GM23338 (cell line): ENCODE measurements around the gene NEK6. TPM values are rescaled to one million over a fixed set of nuclear protein-coding genes. Genes with fewer than 3 reads are reported as not detected.

ENCODE experiments used
- ATAC-seq: fragments of 200-7000 bp; cut with Tn5 transposase; 3 replicates; pipeline ENCODE4 v1.9.1; 2020
- DNase-seq: peaks from one replicate; pipeline ENCODE4 v3.0.0-alpha.2; 2015; ENCODE audit warnings: low spot score
- H2AFZ ChIP-seq: fragments of 200-600 bp; sonication (generic); 2 replicates; pipeline ENCODE4 v1.8.0; 2016; ENCODE audit warnings: antibody characterized with exemption, mild to moderate bottlenecking, moderate library complexity
- H3F3A ChIP-seq: fragments of 200-600 bp; sonication (generic); replicated peaks from 2 replicates; pipeline ENCODE4 v1.8.0; 2017; ENCODE audit warnings: antibody characterized with exemption, mixed run types, low read depth
- H3K27ac ChIP-seq: fragments of 200-600 bp; sonication (generic); 2 replicates; pipeline ENCODE4 v1.6.1; 2016; ENCODE audit warnings: low read depth
- H3K27me3 ChIP-seq: fragments of 200-600 bp; sonication (generic); 2 replicates; pipeline ENCODE4 v1.8.0; 2016; ENCODE audit warnings: mild to moderate bottlenecking, mixed run types, moderate library complexity; ENCODE audit not compliant: insufficient read depth
- H3K36me3 ChIP-seq: fragments of 200-600 bp; sonication (generic); 2 replicates; pipeline ENCODE4 v1.8.0; 2016; ENCODE audit warnings: mild to moderate bottlenecking; ENCODE audit not compliant: insufficient read depth
- H3K4me1 ChIP-seq: fragments of 200-600 bp; sonication (generic); 2 replicates; pipeline ENCODE4 v1.8.0; 2016; ENCODE audit warnings: mild to moderate bottlenecking, moderate library complexity; ENCODE audit not compliant: insufficient read depth
- H3K4me2 ChIP-seq: fragments of 200-600 bp; sonication (generic); 2 replicates; pipeline ENCODE4 v1.7.1; 2017; ENCODE audit warnings: mixed run types
- H3K4me3 ChIP-seq: fragments of 200-600 bp; sonication (generic); 2 replicates; pipeline ENCODE4 v1.6.1; 2016; ENCODE audit warnings: mixed run types
- H3K79me2 ChIP-seq: fragments of 200-600 bp; sonication (generic); replicated peaks from 2 replicates; pipeline ENCODE4 v1.8.0; 2017; ENCODE audit warnings: mild to moderate bottlenecking; ENCODE audit not compliant: insufficient read depth
- H3K9me2 ChIP-seq: fragments of 200-600 bp; sonication (generic); 2 replicates; pipeline ENCODE4 v1.8.0; 2017; ENCODE audit not compliant: insufficient read depth
- H4K20me1 ChIP-seq: fragments of 200-600 bp; sonication (generic); replicated peaks from 2 replicates; pipeline ENCODE4 v1.8.0; 2017; ENCODE audit warnings: mild to moderate bottlenecking; ENCODE audit not compliant: insufficient read depth
- H3K27ac Mint-ChIP-seq: 2 replicates; pipeline ENCODE4 v1.8.0; 2020; ENCODE audit warnings: inconsistent platforms, mild to moderate bottlenecking, moderate library complexity, mixed read lengths
- H3K27me3 Mint-ChIP-seq: 3 replicates; pipeline ENCODE4 v1.8.0; 2022; ENCODE audit warnings: low read depth, mild to moderate bottlenecking, moderate library complexity, mixed read lengths, inconsistent platforms; ENCODE audit not compliant: insufficient read depth, poor library complexity
- H3K36me3 Mint-ChIP-seq: 3 replicates; pipeline ENCODE4 v1.8.0; 2021; ENCODE audit warnings: low read depth, mild to moderate bottlenecking, inconsistent platforms, moderate library complexity, mixed read lengths
- H3K4me1 Mint-ChIP-seq: 3 replicates; pipeline ENCODE4 v1.8.0; 2020; ENCODE audit warnings: mild to moderate bottlenecking, inconsistent platforms, mixed read lengths
- H3K4me3 Mint-ChIP-seq: 3 replicates; pipeline ENCODE4 v1.8.0; 2021; ENCODE audit warnings: moderate library complexity, mild to moderate bottlenecking, inconsistent platforms, mixed read lengths
- H3K9me3 Mint-ChIP-seq: 3 replicates; pipeline ENCODE4 v1.8.0; 2020; ENCODE audit warnings: moderate library complexity, mild to moderate bottlenecking, inconsistent platforms, mixed read lengths
- CREB1 ChIP-seq: fragments of 250-450 bp; sonication (Bioruptor Pico); IDR thresholded peaks from 2 replicates; pipeline ENCODE4 v1.5.0; 2020; ENCODE audit warnings: low read depth, mild to moderate bottlenecking, moderate library complexity
- CTCF ChIP-seq, 2 experiments: fragments of 200-600 bp in 1 of 2; sonication (generic) in 1 of 2; conservative IDR thresholded peaks; 2 replicates each; pipeline versions ENCODE4 v1.5.1 to v1.6.1; 2016 to 2017; ENCODE audit warnings: antibody characterized with exemption in 2 of 2, low read depth in 2 of 2, mild to moderate bottlenecking in 2 of 2, moderate library complexity in 1 of 2
- EZH2phosphoT487 ChIP-seq: fragments of 200-600 bp; sonication (generic); IDR thresholded peaks from one replicate; pipeline ENCODE4 v1.8.1; 2018; ENCODE audit warnings: antibody characterized with exemption; ENCODE audit not compliant: unreplicated experiment
- REST ChIP-seq: IDR thresholded peaks from one replicate; pipeline ENCODE4 v1.6.1; 2018; ENCODE audit warnings: antibody characterized with exemption; ENCODE audit not compliant: unreplicated experiment
- long read RNA-seq: library from polyadenylated mRNA; unstranded; transcript quantifications from one replicate; pipeline ENCODE4 v2.0.0, GENCODE V29; 2020; ENCODE audit not compliant: unreplicated experiment
- polyA plus RNA-seq: library from polyadenylated mRNA; unstranded; fragments of >200 nt; fragmentation: Nextera tagmentation; extraction: Ambion mirVana; gene quantifications from 2 replicates; pipeline ENCODE4 v1.2.1, GENCODE V29; 2016
- total RNA-seq: library from RNA; depleted of rRNA; stranded (reverse); fragments of >200 nt; shearing (Covaris generic); gene quantifications from 2 replicates; pipeline ENCODE4 v1.2.3, GENCODE V29; 2014; rRNA removed

Gene NEK6
- total RNA-seq (10.4 and 11.2 TPM in 2 replicates), polyA plus RNA-seq (6.5 and 8.1 TPM in 2 replicates)
- long read RNA-seq, transcript NEK6-201 (10 exons, 3,447 nt) = major isoform, 23 of 26 reads
- long read RNA-seq, partial matches to known transcripts = 1 of 26 reads
- long read RNA-seq, other reads (novel, unspliced or antisense) = 2 of 26 reads

- no peak for TF ChIP-seq CTCF (conservative IDR thresholded peaks at IDR 0.05; ENCODE audit: low read depth in 2 of 2)
- peaks cover 45% of the 10 kb centered on the region for H3K4me1 Mint-ChIP-seq
- peak within 1 kb of the TSS; percentile 95 for H2AFZ ChIP-seq
Measured at GRCh38 chr9:124257844-124258606, at the start of gene NEK6. TSS of gene NEK6 (plus strand) at chr9:124257949. CDS start at chr9:124301965, 44,016 bp downstream.

GRCh38 chr9:124208571-124208970 lies 49.2 kb upstream of the NEK6 start:
- Mint-ChIP-seq H3K36me3 (no peaks in the 10 kb centered on the region), H3K27me3 (peaks cover 2% of the 10 kb centered on the region), H3K4me3 (no peak overlapping the region), H3K4me1 (peaks cover 4% of the 10 kb centered on the region; the same call in 2 of the 3 replicates), H3K9me3 (peaks cover 3% of the 10 kb centered on the region; the same call in 2 of the 3 replicates), H3K27ac (no peak overlapping the region)
- TF ChIP-seq CREB1 (no peak), EZH2phosphoT487 (no peak)
- no peaks in the 10 kb centered on the region for H3K9me2 ChIP-seq
- no peaks in the 10 kb centered on the region for H3K27me3 ChIP-seq
- H3K36me3 ChIP-seq = no peaks in the 10 kb centered on the region
- no peaks in the 10 kb centered on the region for H3K79me2 ChIP-seq
- no peak for ATAC-seq
- no peak overlapping the region for H3K4me2 ChIP-seq
- H2AFZ ChIP-seq = peak overlapping the region; percentile 83; the same call in 1 of the 2 replicates
- no peak overlapping the region for H3K27ac ChIP-seq
- no peaks in the 10 kb centered on the region for H3F3A ChIP-seq
- no peak overlapping the region for H3K4me3 ChIP-seq
- no peak for DNase-seq
- no peaks in the 10 kb centered on the region for H4K20me1 ChIP-seq
- no peaks in the 10 kb centered on the region; the same call in 1 of the 2 replicates for H3K4me1 ChIP-seq

More at GRCh38 chr9:124257844-124258606, at the start of gene NEK6:
- H3K27me3 ChIP-seq = no peaks in the 10 kb centered on the region
- no peaks in the 10 kb centered on the region for H3K36me3 ChIP-seq
- peak within 1 kb of the TSS; percentile 91 for H3K4me2 ChIP-seq
- peaks cover 31% of the 10 kb centered on the region for H3K27me3 Mint-ChIP-seq
- no peaks in the 10 kb centered on the region; the same call in 2 of the 3 replicates for H3K9me3 Mint-ChIP-seq
- peak within 1 kb of the TSS; percentile 95 for H3K4me3 Mint-ChIP-seq
- H4K20me1 ChIP-seq = no peaks in the 10 kb centered on the region
- DNase-seq (no peak), ATAC-seq (no peak; the same call in 2 of the 3 replicates)
- H3K79me2 ChIP-seq = peaks cover 34% of the 10 kb centered on the region
- H3K4me3 ChIP-seq = peak within 1 kb of the TSS; percentile 75
- H3K36me3 Mint-ChIP-seq = no peaks in the 10 kb centered on the region; the same call in 1 of the 3 replicates
- peaks cover 37% of the 10 kb centered on the region for H3K4me1 ChIP-seq
- no peak within 1 kb of the TSS; the same call in 1 of the 2 replicates for H3K27ac Mint-ChIP-seq
- no peaks in the 10 kb centered on the region for H3K9me2 ChIP-seq
- peaks cover 7% of the 10 kb centered on the region; the same call in 1 of the 2 replicates for H3F3A ChIP-seq
- H3K27ac ChIP-seq = no peak within 1 kb of the TSS

GRCh38 chr9:124209279-124209678 lies 48.5 kb upstream of the NEK6 start:
- ATAC-seq = peak; percentile 98

More at GRCh38 chr9:124209279-124209678, 48.5 kb upstream of the NEK6 start:
- no peak overlapping the region for H3K4me3 ChIP-seq
- H3K27me3 ChIP-seq = no peaks in the 10 kb centered on the region
- no peaks in the 10 kb centered on the region; the same call in 1 of the 2 replicates for H3K4me1 ChIP-seq
- no peaks in the 10 kb centered on the region for H4K20me1 ChIP-seq
- TF ChIP-seq REST (no peak), CTCF (conservative IDR thresholded peaks at IDR 0.05; ENCODE audit: low read depth in 2 of 2) (peak in 1 of 2 experiments; percentile 26; a peak in 2 of 4 replicates)
- Mint-ChIP-seq H3K27me3 (peaks cover 2% of the 10 kb centered on the region), H3K27ac (no peak overlapping the region), H3K4me3 (no peak overlapping the region), H3K4me1 (peaks cover 4% of the 10 kb centered on the region; the same call in 2 of the 3 replicates), H3K36me3 (no peaks in the 10 kb centered on the region), H3K9me3 (peaks cover 3% of the 10 kb centered on the region; the same call in 2 of the 3 replicates)
- no peak overlapping the region for H3K27ac ChIP-seq
- no peaks in the 10 kb centered on the region for H3F3A ChIP-seq
- H2AFZ ChIP-seq = peak overlapping the region; percentile 83; the same call in 1 of the 2 replicates
- no peaks in the 10 kb centered on the region for H3K9me2 ChIP-seq
- no peak overlapping the region for H3K4me2 ChIP-seq
- no peaks in the 10 kb centered on the region for H3K79me2 ChIP-seq
- DNase-seq = peak; percentile 83
- H3K36me3 ChIP-seq = no peaks in the 10 kb centered on the region
